H1 (cell line): ENCODE measurements around the gene ATP6V1C2. TPM values are rescaled to one million over a fixed set of nuclear protein-coding genes. Genes with fewer than 3 reads are reported as not detected.

ENCODE experiments used
- CTCF ChIA-PET: fragments of 300-600 bp; sonication (Branson Sonifier 250); formaldehyde crosslinking; loops from one replicate; lab custom pipeline; 2021; ENCODE audit not compliant: partially characterized antibody; lab: Charles Lee
- POLR2A ChIA-PET: fragments of 300-600 bp; sonication (Branson Sonifier 250); formaldehyde crosslinking; loops from one replicate; lab custom pipeline; 2021; ENCODE audit warnings: inconsistent platforms; ENCODE audit not compliant: partially characterized antibody; lab: Charles Lee
- DNase-seq, 2 experiments: peaks; one replicate each; pipeline versions ENCODE4 v3.0.0 to v3.0.0-alpha.2; 2010 to 2022; ENCODE audit warnings: low spot score in 2 of 2, low read depth in 1 of 2, mixed read lengths in 1 of 2
- FAIRE-seq: peaks from 2 replicates; lab custom pipeline; 2011; peaks lifted over from hg19 to GRCh38; lab: Jason Lieb, UNC
- H2AFZ ChIP-seq: 2 replicates; pipeline ENCODE4 v1.8.1; 2012; ENCODE audit warnings: low read length, inconsistent platforms
- H2AK5ac ChIP-seq: 2 replicates; pipeline ENCODE4 v1.6.1; 2013; ENCODE audit warnings: low read depth, low read length
- H2BK120ac ChIP-seq: replicated peaks from 2 replicates; pipeline ENCODE3; 2013; ENCODE audit warnings: low read depth, low read length, inconsistent platforms
- H2BK12ac ChIP-seq: 2 replicates; pipeline ENCODE4 v1.6.1; 2013; ENCODE audit warnings: low read depth, low read length
- H2BK15ac ChIP-seq: 2 replicates; pipeline ENCODE4 v1.6.1; 2013; ENCODE audit warnings: low read length
- H2BK20ac ChIP-seq: 2 replicates; pipeline ENCODE4 v1.6.1; 2013; ENCODE audit warnings: low read length
- H2BK5ac ChIP-seq: 2 replicates; pipeline ENCODE4 v1.6.1; 2013; ENCODE audit warnings: low read depth, low read length
- H3K14ac ChIP-seq: 2 replicates; pipeline ENCODE4 v1.6.1; 2013; ENCODE audit warnings: inconsistent platforms; ENCODE audit not compliant: insufficient read length
- H3K18ac ChIP-seq: 2 replicates; pipeline ENCODE4 v1.6.1; 2013; ENCODE audit warnings: low read length; ENCODE audit errors: extremely low read depth
- H3K23ac ChIP-seq: 2 replicates; pipeline ENCODE4 v1.6.1; 2013; ENCODE audit warnings: inconsistent platforms; ENCODE audit not compliant: insufficient read length
- H3K23me2 ChIP-seq: 2 replicates; pipeline ENCODE4 v1.6.1; 2013; ENCODE audit warnings: low read depth, low read length
- H3K27ac ChIP-seq: 2 replicates; pipeline ENCODE4 v1.6.1; 2011; ENCODE audit warnings: low read depth, low read length, inconsistent platforms
- H3K27me3 ChIP-seq, 4 experiments: replicated peaks in 1 of 4; 1 replicate in 1 of 4; 2 replicates in 3 of 4; pipeline versions ENCODE4 v1.6.1 to v1.8.1; 2011 to 2013; ENCODE audit warnings: low read length in 3 of 4, mild to moderate bottlenecking in 3 of 4, inconsistent platforms in 2 of 4, mixed read lengths in 2 of 4, moderate library complexity in 1 of 4; ENCODE audit not compliant: control insufficient read depth in 3 of 4, insufficient read depth in 3 of 4; ENCODE audit errors: extremely low read depth in 1 of 4
- H3K36me3 ChIP-seq, 4 experiments: 2 replicates each; pipeline versions ENCODE4 v1.6.1 to v1.8.1; 2011 to 2013; ENCODE audit warnings: mild to moderate bottlenecking in 4 of 4, low read length in 3 of 4, moderate library complexity in 2 of 4, control low read depth in 1 of 4, inconsistent platforms in 1 of 4; ENCODE audit not compliant: insufficient read depth in 4 of 4, control insufficient read depth in 2 of 4
- H3K4ac ChIP-seq: replicated peaks from 2 replicates; pipeline ENCODE3; 2013; ENCODE audit warnings: low read length, low read depth, mixed read lengths, inconsistent platforms; ENCODE audit not compliant: insufficient read length
- H3K4me1 ChIP-seq, 4 experiments: replicated peaks in 1 of 4; 1 replicate in 1 of 4; 2 replicates in 3 of 4; pipeline versions ENCODE4 v1.6.1 to v1.8.1; 2011 to 2013; ENCODE audit warnings: low read length in 3 of 4, inconsistent platforms in 2 of 4, mixed read lengths in 1 of 4; ENCODE audit not compliant: insufficient read depth in 4 of 4, control insufficient read depth in 3 of 4
- H3K4me2 ChIP-seq, 2 experiments: 2 replicates each; pipeline versions ENCODE4 v1.6.1 to v1.8.1; 2011 to 2013; ENCODE audit warnings: low read depth in 2 of 2, low read length in 2 of 2, control low read depth in 1 of 2, inconsistent platforms in 1 of 2, mild to moderate bottlenecking in 1 of 2; ENCODE audit not compliant: insufficient read depth in 1 of 2
- H3K4me3 ChIP-seq, 4 experiments: fragments of 200-600, 300-600 bp in 1 of 4; sonication (generic), shearing (Covaris generic), sonication (Bioruptor Twin) in 1 of 4; 2 replicates each; pipeline versions ENCODE4 v1.5.1 to v1.8.1; 2011 to 2016; ENCODE audit warnings: low read length in 4 of 4, low read depth in 3 of 4, control low read depth in 2 of 4, inconsistent platforms in 2 of 4, mild to moderate bottlenecking in 2 of 4, mixed read lengths in 1 of 4, moderate library complexity in 1 of 4; ENCODE audit not compliant: insufficient read depth in 2 of 4; ENCODE audit errors: extremely low read depth in 1 of 4
- H3K56ac ChIP-seq: replicated peaks from 2 replicates; pipeline ENCODE3; 2013; ENCODE audit warnings: low read depth, mild to moderate bottlenecking, mixed read lengths, low read length, inconsistent platforms; ENCODE audit not compliant: insufficient read length
- H3K79me1 ChIP-seq: 2 replicates; pipeline ENCODE4 v1.6.1; 2013; ENCODE audit warnings: low read depth, low read length, control low read depth
- H3K79me2 ChIP-seq, 2 experiments: 2 replicates each; pipeline versions ENCODE4 v1.6.1 to v1.8.1; 2012 to 2013; ENCODE audit warnings: low read length in 2 of 2, mild to moderate bottlenecking in 2 of 2, inconsistent platforms in 1 of 2; ENCODE audit not compliant: insufficient read depth in 2 of 2, control insufficient read depth in 1 of 2
- H3K9ac ChIP-seq, 4 experiments: replicated peaks in 1 of 4; 1 replicate in 1 of 4; 2 replicates in 3 of 4; pipeline versions ENCODE4 v1.6.1 to v1.8.1; 2011 to 2013; ENCODE audit warnings: low read depth in 3 of 4, low read length in 3 of 4, control low read depth in 2 of 4, mild to moderate bottlenecking in 2 of 4, moderate library complexity in 2 of 4, inconsistent platforms in 1 of 4; ENCODE audit errors: extremely low read depth in 1 of 4
- H3K9me3 ChIP-seq, 2 experiments: 2 replicates each; pipeline versions ENCODE4 v1.6.1 to v1.8.1; 2012 to 2013; ENCODE audit warnings: mild to moderate bottlenecking in 2 of 2, moderate library complexity in 2 of 2, control low read depth in 1 of 2, inconsistent platforms in 1 of 2, low read depth in 1 of 2, low read length in 1 of 2, mixed read lengths in 1 of 2; ENCODE audit not compliant: insufficient read depth in 2 of 2
- H4K20me1 ChIP-seq, 2 experiments: replicated peaks in 1 of 2; 2 replicates each; pipeline versions ENCODE3 to v1.8.1; 2011 to 2013; ENCODE audit warnings: inconsistent platforms in 2 of 2, low read length in 2 of 2, mild to moderate bottlenecking in 1 of 2; ENCODE audit not compliant: insufficient read depth in 2 of 2, control insufficient read depth in 1 of 2
- H4K5ac ChIP-seq: 2 replicates; pipeline ENCODE4 v1.6.1; 2013; ENCODE audit warnings: low read length, low read depth, mixed read lengths, inconsistent platforms; ENCODE audit not compliant: insufficient read length
- H4K8ac ChIP-seq: 2 replicates; pipeline ENCODE4 v1.8.0; 2013; ENCODE audit warnings: mild to moderate bottlenecking, moderate library complexity, low read length, inconsistent platforms; ENCODE audit not compliant: insufficient read depth; ENCODE audit errors: extremely low read depth
- H4K91ac ChIP-seq: replicated peaks from 2 replicates; pipeline ENCODE3; 2013; ENCODE audit warnings: low read length, mixed read lengths, inconsistent platforms; ENCODE audit not compliant: insufficient read length
- ATF3 ChIP-seq: IDR thresholded peaks from 2 replicates; pipeline ENCODE4 v1.6.1; 2011; ENCODE audit warnings: low read depth, mild to moderate bottlenecking, low read length; ENCODE audit not compliant: insufficient read depth
- BACH1 ChIP-seq: IDR thresholded peaks from 2 replicates; pipeline ENCODE4 v1.6.1; 2012; ENCODE audit warnings: low read length, improper control_type of control experiment
- BCL11A ChIP-seq, 2 experiments: IDR thresholded peaks; one replicate each; pipeline ENCODE4 v1.6.1; 2011; ENCODE audit warnings: low read depth in 2 of 2, low read length in 2 of 2, mild to moderate bottlenecking in 2 of 2
- CHD1 ChIP-seq: IDR thresholded peaks from 2 replicates; pipeline ENCODE4 v1.6.1; 2012; ENCODE audit warnings: low read depth, low read length, improper control_type of control experiment
- KDM5A ChIP-seq: fragments of 200-600 bp; IDR thresholded peaks from 2 replicates; pipeline ENCODE4 v1.7.1; 2012; ENCODE audit warnings: mild to moderate bottlenecking, low read length, inconsistent platforms, mixed read lengths
- MAX ChIP-seq: IDR thresholded peaks from 2 replicates; pipeline ENCODE4 v1.6.1; 2012; ENCODE audit warnings: inconsistent platforms
- RAD21 ChIP-seq, 2 experiments: IDR thresholded peaks in 1 of 2; conservative IDR thresholded peaks in 1 of 2; 2 replicates each; pipeline ENCODE4 v1.6.1; 2011; ENCODE audit warnings: low read depth in 2 of 2, low read length in 2 of 2, improper control_type of control experiment in 1 of 2, inconsistent platforms in 1 of 2, mild to moderate bottlenecking in 1 of 2, moderate library complexity in 1 of 2
- RXRA ChIP-seq: IDR thresholded peaks from 2 replicates; pipeline ENCODE4 v1.6.1; 2011; ENCODE audit warnings: low read depth, mild to moderate bottlenecking, low read length, moderate library complexity; ENCODE audit not compliant: insufficient read depth
- TBP ChIP-seq: IDR thresholded peaks from 2 replicates; pipeline ENCODE4 v1.6.1; 2011; ENCODE audit warnings: low read depth, low read length, improper control_type of control experiment
- WGBS, 2 experiments: shearing (Covaris generic) in 1 of 2; methylation state at CpG; one replicate each; pipeline versions ENCODE4 v1.1.6 to v1.1.7; 2013 to 2015; ENCODE audit warnings: low lambda C conversion rate in 2 of 2, mixed read lengths in 2 of 2, inconsistent platforms in 1 of 2, low coverage in 1 of 2, missing lambda C conversion rate in 1 of 2; ENCODE audit not compliant: insufficient replicate concordance in 2 of 2, insufficient coverage in 1 of 2, insufficient read length in 1 of 2; ENCODE audit errors: extremely low coverage in 1 of 2, missing lambda C conversion rate in 1 of 2; 5-methylcytosine and 5-hydroxymethylcytosine counted together
- polyA plus RNA-seq, 7 experiments: library from polyadenylated mRNA; depleted of rRNA in 3 of 7; stranded (reverse) in 5 of 7; unstranded in 2 of 7; fragments of >200 nt in 5 of 7; fragments of 200-250 nt in 2 of 7; gene quantifications; 1 replicate in 5 of 7; 2 replicates in 1 of 7; 4 replicates in 1 of 7; pipeline versions ENCODE4 v1.2.1 to v1.2.3, GENCODE V29; 2011 to 2013; ENCODE audit warnings: missing spikeins in 2 of 7, mixed read lengths in 2 of 7
- total RNA-seq: library from RNA; stranded (reverse); fragmentation: NEBNext Ultra II Directional; extraction: Animal tissue kit (Norgen Biotek cat#: 25700); gene quantifications from 2 replicates; pipeline ENCODE4 v1.2.1, GENCODE V29; 2021

The ATP6V1C2 gene
- total and polyA plus RNA-seq, 2 of the 8 experiments (the other 6 are each of a cell fraction or from before 2014, with no cell fraction given), result 0.29 to 0.74 TPM

- H4K5ac ChIP-seq, result no peak overlapping the region
- WGBS, 2 experiments, result 98% methylated on average over 6 of the region's 6 CpGs; no CpG with 5 or more reads in 1 of the 2 experiments
- H4K91ac ChIP-seq, result no peak overlapping the region
- no peak overlapping the region for H3K4me2 ChIP-seq
- H3K27me3 ChIP-seq, result no peaks in the 10 kb centered on the region
- no peak overlapping the region for H2AK5ac ChIP-seq
- H4K20me1 ChIP-seq, result peaks cover 6 to 10% of the 10 kb centered on the region in 2 experiments
- H2BK120ac ChIP-seq, result no peak overlapping the region
- no peak overlapping the region for H3K23ac ChIP-seq
- H3K36me3 ChIP-seq, result peaks cover 36 to 94% (median 72%) of the 10 kb centered on the region in 4 experiments
- TF ChIP-seq RAD21 (IDR thresholded peaks at IDR 0.05 in 1 of 2, conservative IDR thresholded peaks at IDR 0.05 in 1 of 2; ENCODE audit: low read depth in 2 of 2, low read length in 2 of 2) (no peak), ATF3 (no peak), MAX (no peak), BACH1 (no peak), RXRA (no peak), BCL11A (IDR thresholded peaks at IDR 0.05; ENCODE audit: low read depth in 2 of 2, low read length in 2 of 2) (no peak), KDM5A (no peak), CHD1 (no peak), TBP (no peak)
- TF ChIP-seq, all 59 proteins: peak for 0
- Histone ChIP-seq H2BK15ac (no peak overlapping the region), H3K79me2 (peaks cover 0 to 9% of the 10 kb centered on the region in 2 experiments; a peak in 2 of 4 replicates), H3K23me2 (no peaks in the 10 kb centered on the region), H3K27ac (no peak overlapping the region), H3K56ac (no peak overlapping the region), H3K9ac (no peak overlapping the region), H4K8ac (no peak overlapping the region), H3K4ac (no peak overlapping the region), H2BK12ac (no peak overlapping the region), H3K4me1 (no peaks in the 10 kb centered on the region), H3K14ac (no peak overlapping the region), H2AFZ (no peak overlapping the region), H3K4me3 (no peak overlapping the region), H3K18ac (no peak overlapping the region), H3K9me3 (no peaks in the 10 kb centered on the region), H3K79me1 (peaks cover 9% of the 10 kb centered on the region), H2BK5ac (no peak overlapping the region), H2BK20ac (no peak overlapping the region)
- DNase-seq (no peak), FAIRE-seq (no peak)
- ChIA-PET CTCF (interaction anchor here (0.8 to 4.4 kb wide), 6 partner anchors 9 to 81 kb away, joined by 3 to 20 read pairs (median 8); no protein-coding TSS in a partner anchor), POLR2A (no interaction called here)
These were observed 69.0 kb downstream of the ATP6V1C2 start for GRCh38 chr2:10790228-10790973.
